WI38 (cell line): ENCODE measurements around the gene AVPI1.
"Not testable (repeated sequence)": the region's sequence is repeated elsewhere in the genome, so short reads cannot be mapped to it uniquely, and the experiment has no call there.

Experiments
- H3K4me3 ChIP-seq: 2 replicates; pipeline ENCODE4 v1.5.1; 2011; ENCODE audit warnings: low read depth, mild to moderate bottlenecking, control low read depth, low read length
- CTCF ChIP-seq: IDR thresholded peaks from 2 replicates; pipeline ENCODE4 v1.5.1; 2012; ENCODE audit warnings: low read depth, mild to moderate bottlenecking, control low read depth, low read length

AVPI1 gene

GRCh38 chr10:97651773-97652172 is 35.3 kb downstream of the AVPI1 start:
- no peak for TF ChIP-seq CTCF
- H3K4me3 ChIP-seq = no peak overlapping the region

- no peak overlapping the region for H3K4me3 ChIP-seq
- TF ChIP-seq CTCF = no peak
Measured at GRCh38 chr10:97650726-97651125, 36.3 kb downstream of the AVPI1 start.

- not testable (repeated sequence) for H3K4me3 ChIP-seq
Measured at GRCh38 chr10:97649405-97649750, 37.7 kb downstream of the AVPI1 start.

- TF ChIP-seq CTCF = no peak
- H3K4me3 ChIP-seq = peak overlapping the region; percentile 26; the same call in 1 of the 2 replicates
Measured at GRCh38 chr10:97648562-97649404, 38.3 kb downstream of the AVPI1 start.

- TF ChIP-seq CTCF = no peak
- H3K4me3 ChIP-seq = no peak overlapping the region
Measured at GRCh38 chr10:97647556-97647955, 39.5 kb downstream of the AVPI1 start.

GRCh38 chr10:97644936-97645335 is 42.1 kb downstream of the AVPI1 start:
- H3K4me3 ChIP-seq = no peak overlapping the region
- no peak for TF ChIP-seq CTCF

GRCh38 chr10:97643441-97643985 is 43.5 kb downstream of the AVPI1 start:
- H3K4me3 ChIP-seq = no peak overlapping the region
- TF ChIP-seq CTCF = no peak

- not testable (repeated sequence) for H3K4me3 ChIP-seq
Measured at GRCh38 chr10:97642471-97643159, 44.4 kb downstream of the AVPI1 start.
